ENCODE data around the gene TMEM178B. TPM values are rescaled to one million over a fixed set of nuclear protein-coding genes. Genes with fewer than 3 reads are reported as not detected.

Gene TMEM178B
- total and polyA plus RNA-seq, 2 of the 13 experiments (the other 11 are each of a cell fraction or from before 2014, with no cell fraction given), result 0.01 to 0.02 TPM

- TF ChIP-seq HNF1A (IDR thresholded peaks at IDR 0.05; ENCODE audit: low read depth) (no peak), HNF1A (CRISPR knock-in tag; IDR thresholded peaks at IDR 0.05; ENCODE audit: borderline replicate concordance) (no peak), ZNF772 (CRISPR knock-in tag; IDR thresholded peaks at IDR 0.05) (no peak), NFKB2 (CRISPR knock-in tag; IDR thresholded peaks at IDR 0.05; ENCODE audit: borderline replicate concordance) (no peak), ZBTB20 (CRISPR knock-in tag; IDR thresholded peaks at IDR 0.05; ENCODE audit: borderline replicate concordance, low read depth) (no peak), ZNF512 (CRISPR knock-in tag; IDR thresholded peaks at IDR 0.05) (no peak), HCFC1 (IDR thresholded peaks at IDR 0.05; ENCODE audit: low read depth, low read length) (no peak), PPARG (CRISPR knock-in tag; conservative IDR thresholded peaks at IDR 0.05) (no peak), HDAC2 (CRISPR knock-in tag; IDR thresholded peaks at IDR 0.05) (no peak), IRF9 (CRISPR knock-in tag; IDR thresholded peaks at IDR 0.05; ENCODE audit: borderline replicate concordance) (no peak), HMG20A (CRISPR knock-in tag; IDR thresholded peaks at IDR 0.05; ENCODE audit: borderline replicate concordance) (no peak), CAMTA2 (CRISPR knock-in tag; IDR thresholded peaks at IDR 0.05; ENCODE audit: borderline replicate concordance) (no peak), PCBP1 (IDR thresholded peaks at IDR 0.05; ENCODE audit: borderline replicate concordance, low read depth, low read length) (no peak), PCBP2 (optimal IDR thresholded peaks at IDR 0.05; ENCODE audit: low read depth, low read length, poor library complexity, severe bottlenecking) (no peak), NKX3-1 (CRISPR knock-in tag; IDR thresholded peaks at IDR 0.05) (no peak)
Observed at GRCh38 chr7:141201145-141201885, 127.5 kb downstream of the TMEM178B start (continued).

All from HepG2 (cell line).